Stimulated activated CD4-positive, alpha-beta T cell treated with anti-CD3 and anti-CD28 coated beads, TNF-alpha, amount 100 ng/mL, for 1 hour (primary cell): ENCODE data around the gene SURF6.
"Not testable (repeated sequence)": the region's sequence is repeated elsewhere in the genome, so short reads cannot be mapped to it uniquely, and the experiment has no call there.

Experiments
- DNase-seq, 3 donors: peaks; one replicate each; pipeline ENCODE4 v3.0.0-alpha.2; 2020; ENCODE audit warnings: low read depth in 3 of 3, low spot score in 1 of 3

Gene SURF6

GRCh38 chr9:133335924-133336811 is at the start of gene SURF6:
TSS of gene SURF6 (minus strand) at chr9:133336188. CDS start at chr9:133336132, 56 bp downstream.
- DNase-seq: peak; percentile 76 to 89 (median 85)

- DNase-seq: no peak
Measured at GRCh38 chr9:133385452-133385851, 49.5 kb upstream of the SURF6 start.

- no peak for DNase-seq
Measured at GRCh38 chr9:133384736-133385321, 48.8 kb upstream of the SURF6 start.

GRCh38 chr9:133383438-133383837 is 47.5 kb upstream of the SURF6 start:
- no peak for DNase-seq

GRCh38 chr9:133382507-133383141 is 46.6 kb upstream of the SURF6 start:
- DNase-seq: no peak

- no peak for DNase-seq
Measured at GRCh38 chr9:133380734-133381133, 44.7 kb upstream of the SURF6 start.

GRCh38 chr9:133379153-133380086 is 43.4 kb upstream of the SURF6 start:
- DNase-seq: no peak

GRCh38 chr9:133378408-133378962 is 42.5 kb upstream of the SURF6 start:
- no peak for DNase-seq

- no peak for DNase-seq
Measured at GRCh38 chr9:133377721-133378216, 41.8 kb upstream of the SURF6 start.

GRCh38 chr9:133377280-133377679 is 41.3 kb upstream of the SURF6 start:
- not testable (repeated sequence) for DNase-seq

GRCh38 chr9:133375724-133376654 is 40.0 kb upstream of the SURF6 start, which contains the start of the genes STKLD1 and SURF4:
TSS of gene STKLD1 (plus strand) at chr9:133376366. CDS start at chr9:133376474, 108 bp downstream.
TSS of gene SURF4 (minus strand) at chr9:133376060. CDS start at chr9:133375969, 91 bp downstream.
- DNase-seq: peak; percentile 82 to 97 (median 90)

- no peak for DNase-seq
Measured at GRCh38 chr9:133375116-133375723, 39.2 kb upstream of the SURF6 start.

- DNase-seq: no peak
Measured at GRCh38 chr9:133374612-133375115, 38.7 kb upstream of the SURF6 start.

- no peak for DNase-seq
Measured at GRCh38 chr9:133372144-133372543, 36.2 kb upstream of the SURF6 start.

- DNase-seq: peak in 1 of 3 donors; percentile 40
Measured at GRCh38 chr9:133371261-133371711, 35.3 kb upstream of the SURF6 start.

GRCh38 chr9:133370685-133371084 is 34.7 kb upstream of the SURF6 start:
- no peak for DNase-seq

- DNase-seq: no peak
Measured at GRCh38 chr9:133369933-133370332, 33.9 kb upstream of the SURF6 start.

GRCh38 chr9:133369422-133369821 is 33.4 kb upstream of the SURF6 start:
- DNase-seq: no peak
